ENCODE results near the gene ENTPD8.

The ENTPD8 gene

GRCh38 chr9:137445930-137446431 is 4.8 kb upstream of the ENTPD8 start:
- no peak for DNase-seq

GRCh38 chr9:137445275-137445807 is 4.2 kb upstream of the ENTPD8 start:
- DNase-seq: peak; percentile 72

GRCh38 chr9:137444106-137444790 is 3.1 kb upstream of the ENTPD8 start:
- no peak for DNase-seq

- no peak for DNase-seq
Observed at GRCh38 chr9:137441935-137442321, 771 bp upstream of the ENTPD8 start.

GRCh38 chr9:137439158-137439714 is 1.9 kb downstream of the ENTPD8 start:
- no peak for DNase-seq

GRCh38 chr9:137438591-137439157 is 2.5 kb downstream of the ENTPD8 start:
- no peak for DNase-seq

- no peak for DNase-seq
Observed at GRCh38 chr9:137437691-137438590, 3.2 kb downstream of the ENTPD8 start.

- DNase-seq: no peak
Observed at GRCh38 chr9:137436761-137437600, 4.2 kb downstream of the ENTPD8 start.

GRCh38 chr9:137435980-137436760 is 5.0 kb downstream of the ENTPD8 start:
- no peak for DNase-seq

GRCh38 chr9:137435381-137435891 is 5.7 kb downstream of the ENTPD8 start:
- DNase-seq: no peak

- no peak for DNase-seq
Observed at GRCh38 chr9:137434498-137435380, 6.4 kb downstream of the ENTPD8 start.

GRCh38 chr9:137433916-137434431 is 7.2 kb downstream of the ENTPD8 start:
- no peak for DNase-seq

- DNase-seq: no peak
Observed at GRCh38 chr9:137433349-137433915, 7.7 kb downstream of the ENTPD8 start.

GRCh38 chr9:137432687-137433348 is 8.3 kb downstream of the ENTPD8 start:
- DNase-seq: no peak

GRCh38 chr9:137431416-137431931 is 9.7 kb downstream of the ENTPD8 start:
- no peak for DNase-seq

- no peak for DNase-seq
Observed at GRCh38 chr9:137430723-137431415, 10.3 kb downstream of the ENTPD8 start.

GRCh38 chr9:137429974-137430722 is 11.0 kb downstream of the ENTPD8 start:
- DNase-seq: no peak

Data from inflammatory macrophage treated with lipopolysaccharide for 4 hours (primary cell).